D721Med (cell line): ENCODE data around the gene P3H2.

Experiments used
- DNase-seq: peaks from one replicate; pipeline ENCODE4 v3.0.0; 2011; ENCODE audit warnings: low spot score; ENCODE audit not compliant: insufficient read length
- FAIRE-seq: peaks from 2 replicates; lab custom pipeline; 2011; peaks lifted over from hg19 to GRCh38; lab: Jason Lieb, UNC
- TF ChIP-seq, protein P1 (sequence below): IDR thresholded peaks from 2 replicates; pipeline ENCODE4 v1.5.1; 2012; ENCODE audit warnings: mild to moderate bottlenecking, control low read depth; ENCODE audit not compliant: insufficient read depth; ENCODE audit errors: missing control alignments

P3H2 gene

DNA sequence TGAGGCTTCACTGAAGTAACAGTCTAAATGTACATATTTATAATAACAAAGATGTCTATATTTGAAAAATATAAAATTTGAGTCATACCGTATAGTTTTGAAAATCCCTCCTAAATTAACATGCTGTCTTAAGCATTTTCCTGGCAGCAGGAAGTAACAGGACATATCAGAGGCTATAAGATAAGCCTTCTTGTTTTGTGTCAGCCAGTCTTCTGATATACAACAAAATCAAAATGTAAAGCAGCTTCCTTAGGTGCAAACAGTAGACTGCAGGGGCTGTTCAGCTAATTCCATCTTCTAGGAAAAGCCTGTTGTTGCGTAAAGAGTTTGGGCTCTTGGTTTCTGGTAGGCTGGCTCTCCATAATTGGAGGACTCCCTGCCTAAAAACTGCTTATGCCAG is 56.0 kb downstream of the P3H2 start:
- FAIRE-seq (no peak), DNase-seq (no peak)
- TF ChIP-seq, protein P1, sequence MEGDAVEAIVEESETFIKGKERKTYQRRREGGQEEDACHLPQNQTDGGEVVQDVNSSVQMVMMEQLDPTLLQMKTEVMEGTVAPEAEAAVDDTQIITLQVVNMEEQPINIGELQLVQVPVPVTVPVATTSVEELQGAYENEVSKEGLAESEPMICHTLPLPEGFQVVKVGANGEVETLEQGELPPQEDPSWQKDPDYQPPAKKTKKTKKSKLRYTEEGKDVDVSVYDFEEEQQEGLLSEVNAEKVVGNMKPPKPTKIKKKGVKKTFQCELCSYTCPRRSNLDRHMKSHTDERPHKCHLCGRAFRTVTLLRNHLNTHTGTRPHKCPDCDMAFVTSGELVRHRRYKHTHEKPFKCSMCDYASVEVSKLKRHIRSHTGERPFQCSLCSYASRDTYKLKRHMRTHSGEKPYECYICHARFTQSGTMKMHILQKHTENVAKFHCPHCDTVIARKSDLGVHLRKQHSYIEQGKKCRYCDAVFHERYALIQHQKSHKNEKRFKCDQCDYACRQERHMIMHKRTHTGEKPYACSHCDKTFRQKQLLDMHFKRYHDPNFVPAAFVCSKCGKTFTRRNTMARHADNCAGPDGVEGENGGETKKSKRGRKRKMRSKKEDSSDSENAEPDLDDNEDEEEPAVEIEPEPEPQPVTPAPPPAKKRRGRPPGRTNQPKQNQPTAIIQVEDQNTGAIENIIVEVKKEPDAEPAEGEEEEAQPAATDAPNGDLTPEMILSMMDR = no peak

DNA sequence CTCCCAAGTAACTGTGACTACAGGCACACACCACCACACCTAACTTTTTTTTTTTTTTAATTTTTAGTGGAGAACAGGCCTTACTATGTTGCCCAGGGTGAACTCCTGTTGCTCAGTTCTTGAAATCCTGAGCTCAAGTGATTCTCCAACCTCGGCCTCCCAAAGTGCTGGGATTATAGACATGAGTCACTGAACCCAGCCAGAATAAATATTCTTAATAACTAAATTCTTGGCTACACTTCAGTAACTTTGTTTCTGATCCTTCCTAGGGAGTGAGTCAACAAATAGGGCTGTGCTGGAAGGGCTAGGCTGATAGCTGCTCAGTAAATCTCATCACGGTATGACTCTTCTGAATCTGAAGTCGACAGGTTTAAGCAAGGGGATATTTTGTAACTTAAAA is 56.6 kb downstream of the P3H2 start:
- DNase-seq (no peak), FAIRE-seq (no peak)
- TF ChIP-seq, protein P1 = no peak

DNA sequence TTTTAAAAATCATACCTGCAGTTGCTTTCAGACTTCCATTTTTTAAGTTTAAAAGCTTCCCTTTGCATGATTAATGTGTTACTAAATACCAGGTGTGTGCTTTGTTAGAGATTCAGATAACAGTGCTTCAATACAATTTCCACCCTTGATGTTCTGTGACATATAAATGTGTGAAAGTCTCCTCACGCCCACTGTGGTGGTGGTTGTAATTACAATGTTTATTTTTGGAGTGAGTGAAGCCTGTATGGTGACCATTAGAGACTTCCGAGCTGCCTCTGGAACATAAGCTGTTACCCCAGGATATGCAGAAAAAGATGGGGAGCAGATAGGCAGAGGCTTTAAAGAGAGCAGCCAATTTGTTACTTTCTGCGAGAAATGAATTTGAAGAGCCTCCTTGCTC is 57.2 kb downstream of the P3H2 start:
- no peak for DNase-seq
- TF ChIP-seq, protein P1 = no peak
- FAIRE-seq = no peak

DNA sequence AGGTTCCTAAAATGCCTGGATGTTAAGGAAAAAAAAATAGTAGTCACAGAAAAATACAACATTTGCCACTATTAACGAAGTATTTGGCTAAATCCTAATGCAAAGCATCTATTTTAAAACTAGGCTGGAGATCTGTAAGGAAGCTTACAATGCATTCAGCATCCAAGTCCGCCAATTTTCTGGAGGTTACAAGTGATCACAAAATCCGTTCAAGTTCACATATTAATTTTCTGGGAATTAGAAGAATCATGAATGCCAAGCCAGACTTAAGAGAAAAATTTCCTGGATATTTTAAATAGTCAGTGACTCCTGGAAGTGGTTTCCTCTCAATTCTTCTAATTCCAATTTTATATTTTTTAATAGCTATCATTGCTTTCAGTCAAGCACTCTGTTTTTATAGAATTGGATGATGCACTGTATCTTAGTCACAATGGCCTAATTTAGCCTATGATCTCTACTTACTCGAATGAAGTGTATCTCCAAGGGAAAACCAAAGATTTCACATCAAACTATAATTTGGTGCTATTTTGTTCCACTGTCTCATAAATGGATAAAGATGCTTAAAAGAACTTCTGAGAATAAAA is 60.4 kb downstream of the P3H2 start:
- TF ChIP-seq, protein P1 = no peak
- DNase-seq (no peak), FAIRE-seq (no peak)

- DNase-seq = no peak
- TF ChIP-seq, protein P1 = no peak
- no peak for FAIRE-seq
These were observed 61.5 kb downstream of the P3H2 start for GRCh38 chr3:190059242-190059590.

DNA sequence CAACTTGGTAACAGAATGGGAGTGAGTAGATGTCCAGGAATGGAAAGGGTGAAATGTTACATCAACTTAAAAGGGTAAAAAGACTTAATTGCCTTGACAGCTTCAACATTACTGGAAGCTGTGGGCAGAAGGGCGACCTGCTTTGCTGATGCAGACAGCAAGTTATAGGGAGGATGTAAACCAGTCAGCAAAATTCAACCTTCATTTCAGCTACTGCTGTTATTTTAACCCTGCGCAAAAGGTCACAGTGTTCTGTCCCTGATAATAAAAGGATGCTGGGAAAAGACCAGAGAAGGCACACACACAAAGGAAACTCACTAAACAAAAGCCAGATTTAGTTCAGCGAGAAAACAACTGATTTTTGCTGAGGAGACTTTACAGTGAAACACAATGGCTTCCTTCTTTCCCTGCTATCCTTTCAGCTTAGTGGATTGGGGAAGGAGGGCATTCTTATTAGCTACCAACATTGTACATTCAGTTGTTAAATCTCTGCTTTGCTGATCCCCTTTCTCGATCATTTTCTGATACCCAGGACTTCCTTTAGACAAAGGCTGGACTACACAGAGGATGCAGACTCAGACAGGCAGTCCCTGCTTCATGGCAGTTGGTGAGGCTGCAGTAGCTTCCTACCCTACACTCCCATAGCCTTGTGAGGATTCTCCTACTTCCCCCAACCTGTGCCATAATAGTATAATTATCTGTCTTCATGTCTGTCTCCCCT is 62.0 kb downstream of the P3H2 start:
- FAIRE-seq (no peak), DNase-seq (no peak)
- TF ChIP-seq, protein P1 = no peak

GRCh38 chr3:190056742-190057141 is 64.0 kb downstream of the P3H2 start:
- FAIRE-seq = no peak
- TF ChIP-seq, protein P1 = no peak
- DNase-seq = no peak
